ENCODE results near the gene FCSK.

GRCh38 chr16:70494777-70495176, 40.4 kb downstream of the FCSK start:
- TF ChIP-seq EZH2 (IDR thresholded peaks at IDR 0.05; ENCODE audit: insufficient read depth, poor library complexity, severe bottlenecking): no peak
- TF ChIP-seq EZH2phosphoT487 (IDR thresholded peaks at IDR 0.05; ENCODE audit: insufficient read depth, low read depth): no peak
